HG03378 (cell line): ENCODE data around the gene CINP.
"Not testable (repeated sequence)": the region's sequence is repeated elsewhere in the genome, so short reads cannot be mapped to it uniquely, and the experiment has no call there.

Source experiments
- ATAC-seq: cut with Tn5 transposase; IDR thresholded peaks from one replicate; pipeline ENCODE4 v1.9.1; 2021; ENCODE audit warnings: mild to moderate bottlenecking, moderate library complexity; ENCODE audit not compliant: unreplicated experiment

CINP gene

DNA sequence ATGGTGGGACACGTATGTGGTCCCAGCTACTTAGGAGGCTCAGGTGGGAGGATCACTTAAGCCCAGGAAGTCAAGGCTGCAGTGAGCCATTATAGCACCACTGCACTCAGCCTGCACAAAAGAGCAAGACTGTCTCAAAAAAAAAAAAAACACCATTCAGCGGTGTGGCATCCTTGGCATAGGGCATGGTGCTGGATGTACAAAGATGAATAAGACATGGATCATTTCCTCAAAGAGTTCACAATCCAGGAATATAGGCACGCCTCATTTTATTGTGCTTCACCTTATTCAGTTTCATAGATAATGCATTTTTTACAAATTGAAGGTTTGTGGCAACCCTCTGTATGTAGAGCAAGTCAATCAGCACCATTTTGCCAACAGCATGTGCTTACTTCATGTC is 6.4 kb downstream of the CINP start:
- ATAC-seq: no peak

DNA sequence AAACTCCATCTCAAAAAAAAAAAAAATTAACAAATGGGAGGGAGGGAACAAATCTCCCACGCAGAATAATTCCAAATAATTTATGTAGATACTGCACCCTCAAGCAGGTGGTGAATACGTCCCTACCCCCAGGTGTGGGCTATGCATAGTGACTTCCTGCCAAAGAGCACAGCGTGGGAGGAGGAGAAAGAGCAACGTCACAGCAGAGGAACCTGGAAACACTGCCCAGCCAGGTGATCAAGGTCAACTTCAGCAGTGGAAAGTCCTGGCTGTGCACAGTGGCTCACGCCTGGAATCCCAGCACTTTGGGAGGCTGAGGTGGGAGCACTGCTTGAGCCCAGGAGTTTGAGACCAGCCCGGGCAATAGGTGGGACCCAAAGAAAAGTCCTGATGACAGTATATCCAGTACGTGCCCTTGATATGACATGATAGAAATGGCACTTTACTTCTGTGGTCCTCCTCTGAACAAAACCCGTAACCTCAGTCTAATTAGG is 9.5 kb downstream of the CINP start:
- ATAC-seq: no peak

GRCh38 chr14:102352213-102352612 is 10.5 kb downstream of the CINP start:
- ATAC-seq: no peak

DNA sequence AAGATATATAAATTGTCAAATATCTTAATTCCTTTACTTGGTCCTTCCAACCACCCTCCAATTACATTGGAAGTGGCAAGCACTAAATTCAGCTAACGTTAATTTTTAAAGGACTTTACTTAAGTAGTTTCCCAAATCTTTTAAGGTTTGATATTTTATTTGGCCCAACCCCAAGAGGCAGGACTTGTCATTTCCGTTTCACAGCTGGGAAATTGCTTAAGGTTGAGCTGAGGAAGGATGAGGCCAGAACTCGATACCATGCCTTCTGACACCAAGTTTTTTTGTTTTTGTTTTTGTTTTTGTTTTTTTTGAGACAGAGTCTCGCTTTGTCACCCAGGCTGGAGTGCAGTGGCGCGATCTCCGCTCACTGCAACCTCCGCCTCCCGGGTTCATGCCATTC is 11.1 kb downstream of the CINP start:
- ATAC-seq: not testable (repeated sequence)

- no peak for ATAC-seq
These were observed 11.7 kb downstream of the CINP start for GRCh38 chr14:102351023-102351422.

GRCh38 chr14:102348376-102348775 is 14.3 kb downstream of the CINP start:
- ATAC-seq: no peak

- ATAC-seq: no peak
These were observed 16.0 kb downstream of the CINP start for GRCh38 chr14:102346645-102347044.

DNA sequence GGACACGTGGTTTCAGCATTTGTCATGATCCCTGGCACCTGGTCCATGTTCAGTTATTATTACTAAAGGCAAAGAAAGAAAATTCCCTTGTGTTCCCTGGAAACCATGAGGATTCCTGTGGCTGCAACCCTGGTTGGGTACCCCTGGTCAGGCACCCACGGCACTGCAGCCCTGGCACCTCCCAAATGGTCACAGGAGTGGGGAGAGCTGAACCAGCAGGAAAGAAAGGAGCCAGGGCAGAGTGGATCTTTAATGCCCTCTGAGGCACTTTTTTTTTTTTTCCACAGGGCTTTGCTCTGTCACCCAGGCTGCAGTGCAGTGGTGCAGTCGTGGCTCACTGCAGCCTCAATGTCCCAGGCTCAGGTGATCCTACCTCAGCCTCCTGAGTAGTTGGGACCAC is 17.5 kb downstream of the CINP start:
- no peak for ATAC-seq

DNA sequence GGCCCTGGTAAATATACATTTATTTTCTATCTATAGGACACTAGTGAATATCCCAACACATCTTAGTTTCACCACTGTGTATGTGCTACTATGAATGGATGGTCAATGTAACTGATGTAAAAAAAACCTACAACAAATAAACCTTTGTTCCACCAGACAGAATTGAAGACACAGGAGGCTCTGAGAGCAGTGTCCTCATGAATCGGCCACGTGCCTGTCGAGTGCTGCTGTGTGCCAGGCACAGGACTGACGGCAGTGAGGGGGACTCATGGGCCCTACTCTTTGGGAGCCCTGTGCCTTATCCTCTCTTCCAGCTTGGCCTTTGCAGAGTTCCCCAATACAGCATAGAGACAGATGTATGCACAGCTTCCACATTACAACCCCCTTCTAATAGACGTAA is 18.2 kb downstream of the CINP start:
- ATAC-seq: no peak

GRCh38 chr14:102344084-102344483 is 18.6 kb downstream of the CINP start:
- no peak for ATAC-seq

DNA sequence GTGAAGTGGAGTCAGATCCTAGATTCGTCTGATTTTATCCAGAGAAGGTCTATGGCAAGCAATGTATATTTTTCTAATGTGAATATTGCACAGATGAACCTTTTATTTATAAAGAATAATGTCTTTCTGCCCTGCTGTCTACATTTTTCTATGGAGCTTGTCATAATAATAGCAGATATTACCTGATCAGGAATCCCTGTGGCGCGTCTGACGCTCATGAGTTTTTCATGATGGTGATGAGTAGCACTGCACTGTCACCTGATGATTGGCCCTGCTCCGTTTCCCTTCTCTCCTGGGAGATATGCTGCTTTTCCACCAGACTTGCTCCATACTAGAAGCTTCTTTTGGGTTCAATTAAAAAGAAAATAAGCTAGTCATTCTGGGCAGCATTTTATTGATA is 20.5 kb downstream of the CINP start:
- ATAC-seq: no peak

DNA sequence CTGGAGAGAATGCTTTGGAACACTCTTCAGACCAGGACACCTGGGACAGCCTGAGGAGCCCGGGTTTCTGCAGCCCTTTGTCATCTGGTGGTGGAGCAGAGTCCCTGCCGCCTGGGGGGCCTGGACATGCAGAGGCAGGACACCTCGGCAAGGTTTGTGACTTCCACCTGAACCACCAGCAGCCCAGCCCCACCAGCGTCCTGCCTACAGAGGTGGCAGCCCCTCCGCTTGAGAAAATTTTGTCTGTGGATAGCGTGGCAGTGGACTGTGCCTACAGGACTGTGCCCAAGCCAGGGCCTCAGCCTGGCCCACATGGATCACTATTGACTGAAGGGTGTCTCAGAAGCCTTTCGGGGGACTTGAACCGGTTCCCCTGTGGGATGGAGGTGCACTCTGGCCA is 21.1 kb downstream of the CINP start:
- ATAC-seq: no peak

DNA sequence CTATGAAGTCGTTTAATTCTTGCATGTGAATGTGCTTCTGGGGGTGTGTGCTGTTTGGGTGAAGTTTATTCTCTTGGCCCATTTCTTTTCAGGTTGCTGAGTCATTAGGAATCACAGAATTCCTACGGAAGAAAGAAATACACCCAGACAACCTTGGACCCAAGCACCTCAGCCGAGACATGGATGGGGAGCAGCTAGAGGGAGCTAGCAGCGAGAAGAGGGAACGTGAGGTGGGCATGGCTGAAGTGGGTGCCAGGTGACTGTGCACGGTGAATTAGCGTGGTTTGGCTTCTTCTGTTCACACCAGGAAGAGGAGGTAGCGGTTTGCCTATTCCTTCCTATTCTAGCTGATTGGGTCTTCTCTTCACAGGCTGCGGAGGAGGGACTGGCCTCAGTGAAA is 24.0 kb downstream of the CINP start:
- ATAC-seq: no peak

DNA sequence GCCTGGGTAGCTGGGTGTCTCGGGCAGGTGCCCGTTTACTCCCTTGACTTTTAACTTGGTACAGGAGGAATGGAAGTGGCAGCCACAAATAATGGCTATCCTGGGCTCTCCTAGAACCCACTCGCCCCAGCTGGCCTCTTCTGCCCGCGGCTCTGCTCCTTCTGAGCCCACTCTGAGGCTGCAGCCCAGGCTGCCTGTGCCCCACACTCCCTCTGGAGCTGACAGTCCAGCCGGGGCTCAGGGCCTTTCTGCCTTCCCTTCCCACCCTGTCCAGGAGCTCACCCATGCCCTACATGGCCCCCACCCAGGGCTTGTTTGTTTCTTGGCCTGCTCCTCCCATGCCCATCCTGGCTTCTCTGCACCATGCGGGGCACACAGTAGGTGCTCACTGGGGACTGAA is 27.5 kb downstream of the CINP start:
- no peak for ATAC-seq

DNA sequence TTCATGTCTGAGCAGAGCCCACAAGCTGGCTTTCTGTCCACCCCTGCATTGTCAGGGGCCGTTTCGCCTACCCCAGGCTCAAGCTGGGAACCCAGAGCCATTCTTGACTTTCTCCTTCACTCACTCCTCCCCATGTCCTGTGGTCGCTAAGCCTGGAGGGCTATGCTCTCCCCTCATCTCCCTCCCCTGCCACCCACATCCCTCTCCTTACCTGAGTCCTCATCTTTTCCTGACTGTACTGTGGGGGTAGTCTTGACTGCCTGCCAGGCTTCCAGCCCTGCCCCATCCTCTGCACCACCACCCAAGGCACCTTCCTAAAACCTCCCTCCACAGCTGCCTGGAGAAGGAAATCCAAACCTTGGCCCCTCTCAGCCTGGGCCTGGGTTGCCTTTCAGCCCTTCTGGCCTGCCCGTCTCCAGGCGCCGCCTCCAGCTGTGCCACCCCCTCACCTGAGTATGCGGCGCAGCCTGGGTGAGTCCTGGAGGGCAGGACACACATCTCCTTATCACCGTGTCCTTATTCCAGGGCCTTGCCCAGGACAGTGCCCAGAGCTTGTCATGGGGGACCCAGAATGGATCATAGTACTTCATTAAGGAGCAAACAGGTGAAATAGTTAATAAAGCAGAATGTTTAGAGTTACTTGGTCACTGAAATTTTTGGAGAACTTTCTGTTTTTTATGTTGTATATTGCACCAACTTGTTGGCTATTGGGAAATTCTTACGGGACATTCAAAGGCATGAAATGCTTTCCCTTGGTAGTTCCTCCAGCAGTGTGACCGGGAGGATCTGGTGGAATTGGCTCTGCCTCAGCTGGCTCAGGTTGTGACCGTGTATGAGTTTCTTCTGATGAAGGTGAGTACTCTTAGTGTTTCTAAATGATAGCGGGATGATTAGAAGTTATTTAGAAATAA is 28.6 kb downstream of the CINP start:
- no peak for ATAC-seq

- ATAC-seq: no peak
These were observed 29.3 kb downstream of the CINP start for GRCh38 chr14:102333390-102333789.

- ATAC-seq: no peak
These were observed 31.9 kb downstream of the CINP start for GRCh38 chr14:102330806-102331205.

GRCh38 chr14:102329381-102329780 is 33.3 kb downstream of the CINP start:
- not testable (repeated sequence) for ATAC-seq

- ATAC-seq: no peak
These were observed 36.1 kb downstream of the CINP start for GRCh38 chr14:102326583-102326982.

- no peak for ATAC-seq
These were observed 36.8 kb downstream of the CINP start for GRCh38 chr14:102325791-102326345.

DNA sequence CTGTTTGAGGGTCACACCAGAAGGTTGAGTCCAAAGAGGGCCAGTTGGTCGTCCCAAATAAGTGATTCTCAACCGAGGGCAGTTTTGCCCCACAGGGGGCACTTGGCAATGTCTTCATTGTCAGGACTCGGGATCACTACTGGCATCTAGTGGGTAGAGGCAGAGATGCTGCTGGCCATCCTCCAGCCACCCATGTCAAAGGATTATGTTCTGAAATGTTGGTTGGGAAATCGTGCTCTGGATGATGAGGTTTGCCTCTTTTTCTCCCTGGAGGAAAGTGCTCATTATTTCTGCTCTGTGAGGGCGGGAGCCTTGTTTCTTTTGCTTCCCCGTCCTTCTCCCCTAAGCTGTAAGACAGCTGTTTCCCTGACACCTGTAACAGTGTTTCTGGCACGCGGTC is 39.6 kb downstream of the CINP start:
- ATAC-seq: no peak
